Fibroblast of skin of left biceps (primary cell): ENCODE results near the gene PRMT5.

Source experiments
- DNase-seq, 2 experiments: peaks; one replicate each; pipeline ENCODE4 v3.0.0-alpha.2; 2013; ENCODE audit warnings: low read depth in 2 of 2

Gene PRMT5

DNA sequence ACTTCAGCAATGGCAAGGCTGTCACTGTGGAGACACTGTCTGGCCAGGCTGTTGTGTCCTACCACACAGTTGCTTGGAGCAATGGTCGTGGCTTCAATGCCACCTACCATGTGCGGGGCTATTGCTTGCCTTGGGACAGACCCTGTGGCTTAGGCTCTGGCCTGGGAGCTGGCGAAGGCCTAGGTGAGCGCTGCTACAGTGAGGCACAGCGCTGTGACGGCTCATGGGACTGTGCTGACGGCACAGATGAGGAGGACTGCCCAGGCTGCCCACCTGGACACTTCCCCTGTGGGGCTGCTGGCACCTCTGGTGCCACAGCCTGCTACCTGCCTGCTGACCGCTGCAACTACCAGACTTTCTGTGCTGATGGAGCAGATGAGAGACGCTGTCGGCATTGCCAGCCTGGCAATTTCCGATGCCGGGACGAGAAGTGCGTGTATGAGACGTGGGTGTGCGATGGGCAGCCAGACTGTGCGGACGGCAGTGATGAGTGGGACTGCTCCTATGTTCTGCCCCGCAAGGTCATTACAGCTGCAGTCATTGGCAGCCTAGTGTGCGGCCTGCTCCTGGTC is 53.3 kb downstream of the PRMT5 start:
- DNase-seq: no peak

DNA sequence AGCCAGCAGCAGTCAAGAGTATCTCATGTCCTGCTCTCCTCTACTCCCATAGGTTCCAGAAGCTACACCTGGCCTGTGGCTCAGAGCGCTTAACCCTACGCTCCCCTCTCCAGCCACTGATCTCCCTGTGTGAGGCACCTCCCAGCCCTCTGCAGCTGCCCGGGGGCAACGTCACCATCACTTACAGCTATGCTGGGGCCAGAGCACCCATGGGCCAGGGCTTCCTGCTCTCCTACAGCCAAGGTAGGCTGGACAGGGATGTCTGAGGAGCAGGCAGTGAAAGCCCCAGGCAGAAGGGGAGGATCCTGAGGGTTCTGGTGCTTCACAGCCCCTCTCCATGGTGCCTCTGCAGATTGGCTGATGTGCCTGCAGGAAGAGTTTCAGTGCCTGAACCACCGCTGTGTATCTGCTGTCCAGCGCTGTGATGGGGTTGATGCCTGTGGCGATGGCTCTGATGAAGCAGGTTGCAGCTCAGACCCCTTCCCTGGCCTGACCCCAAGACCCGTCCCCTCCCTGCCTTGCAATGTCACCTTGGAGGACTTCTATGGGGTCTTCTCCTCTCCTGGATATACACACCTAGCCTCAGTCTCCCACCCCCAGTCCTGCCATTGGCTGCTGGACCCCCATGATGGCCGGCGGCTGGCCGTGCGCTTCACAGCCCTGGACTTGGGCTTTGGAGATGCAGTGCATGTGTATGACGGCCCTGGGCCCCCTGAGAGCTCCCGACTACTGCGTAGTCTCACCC is 54.0 kb downstream of the PRMT5 start:
- no peak for DNase-seq

DNA sequence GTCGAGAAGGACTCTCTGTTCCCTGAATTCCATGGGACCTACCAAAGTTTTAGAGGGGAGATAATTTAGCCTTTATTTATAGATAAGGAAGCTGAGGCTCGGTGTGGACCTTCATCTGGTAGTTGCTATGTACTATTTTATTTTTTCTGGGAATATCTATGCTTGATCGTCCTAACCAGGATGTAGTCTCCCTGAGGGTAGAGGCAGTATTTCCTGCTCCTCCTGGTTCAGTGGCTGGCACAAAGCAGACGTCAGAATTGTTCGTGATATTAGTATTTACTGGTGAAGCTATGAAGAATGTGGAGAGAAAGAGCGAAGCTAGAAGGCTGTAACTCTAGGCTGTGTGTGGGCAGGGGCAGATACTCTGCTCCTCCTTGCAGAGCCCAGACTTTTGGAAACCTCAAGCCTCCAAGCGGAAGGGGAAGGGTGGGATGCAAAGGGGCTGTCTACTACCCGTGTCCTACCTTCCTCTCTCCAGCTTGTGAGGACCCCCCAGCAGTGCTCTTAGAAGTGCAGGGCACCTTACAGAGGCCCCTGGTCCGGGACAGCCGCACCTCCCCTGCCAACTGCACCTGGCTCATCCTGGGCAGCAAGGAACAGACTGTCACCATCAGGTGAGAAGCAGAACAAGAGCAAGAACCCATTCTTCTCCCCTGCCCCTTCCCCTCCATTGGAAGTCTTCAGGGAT is 56.2 kb downstream of the PRMT5 start:
- no peak for DNase-seq

DNA sequence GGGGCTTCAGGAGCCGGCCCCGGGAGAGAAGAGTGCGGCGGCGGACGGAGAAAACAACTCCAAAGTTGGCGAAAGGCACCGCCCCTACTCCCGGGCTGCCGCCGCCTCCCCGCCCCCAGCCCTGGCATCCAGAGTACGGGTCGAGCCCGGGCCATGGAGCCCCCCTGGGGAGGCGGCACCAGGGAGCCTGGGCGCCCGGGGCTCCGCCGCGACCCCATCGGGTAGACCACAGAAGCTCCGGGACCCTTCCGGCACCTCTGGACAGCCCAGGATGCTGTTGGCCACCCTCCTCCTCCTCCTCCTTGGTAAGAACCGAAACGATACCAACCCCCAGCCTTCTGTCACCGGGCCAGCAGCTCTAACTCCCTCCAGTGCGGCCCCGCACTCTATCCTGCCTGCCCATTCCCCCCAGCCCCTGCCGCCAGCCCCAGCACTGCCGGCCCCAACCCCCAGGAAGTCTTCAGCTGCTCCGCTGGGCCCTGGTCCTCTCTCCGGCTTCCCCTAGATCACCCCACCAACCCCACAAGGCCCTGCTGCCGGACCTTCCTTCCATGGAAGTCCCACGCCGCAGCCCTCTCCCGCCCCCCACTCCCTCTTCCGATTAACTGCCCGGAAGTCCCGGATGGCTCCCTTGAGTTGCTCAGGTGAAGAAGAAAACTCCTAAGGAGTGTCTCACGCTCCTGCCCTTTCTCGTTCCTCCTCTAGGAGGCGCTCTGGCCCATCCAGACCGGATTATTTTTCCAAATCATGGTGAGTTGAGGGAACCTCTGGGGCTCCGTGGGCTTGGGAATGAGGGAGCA is 56.9 kb downstream of the PRMT5 start:
- DNase-seq: peak in 1 of 2 experiments; percentile 57

DNA sequence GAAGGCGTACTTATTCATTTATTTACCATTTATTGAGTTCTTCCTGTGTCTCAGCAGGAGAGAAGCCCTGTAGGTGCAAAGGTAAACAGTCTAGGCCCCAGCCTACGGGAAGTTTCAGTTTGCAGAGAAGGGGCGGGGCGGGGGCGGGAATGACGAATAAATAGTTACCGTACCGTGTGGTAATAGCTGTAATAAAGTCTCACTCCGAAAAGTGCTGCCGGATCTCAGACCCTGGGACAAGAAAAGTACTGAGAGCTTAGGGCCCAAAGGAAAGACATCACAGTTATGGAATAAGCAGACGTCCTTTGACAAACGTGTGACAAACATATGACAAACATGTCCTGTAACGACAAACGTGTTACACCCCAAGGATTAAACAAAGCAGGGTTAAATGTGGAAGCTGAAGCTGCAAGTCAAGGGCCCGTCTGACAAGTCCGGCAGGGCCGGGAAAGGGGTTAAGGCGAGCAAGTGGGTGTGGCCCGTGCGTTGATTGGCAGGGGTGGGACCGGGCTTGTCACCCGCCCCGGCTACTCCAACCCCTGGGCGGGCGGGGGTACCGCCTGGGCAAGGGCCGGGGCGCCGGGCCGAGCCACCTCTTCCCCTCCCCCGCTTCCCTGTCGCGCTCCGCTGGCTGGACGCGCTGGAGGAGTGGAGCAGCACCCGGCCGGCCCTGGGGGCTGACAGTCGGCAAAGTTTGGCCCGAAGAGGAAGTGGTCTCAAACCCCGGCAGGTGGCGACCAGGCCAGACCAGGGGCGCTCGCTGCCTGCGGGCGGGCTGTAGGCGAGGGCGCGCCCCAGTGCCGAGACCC is 57.7 kb downstream of the PRMT5 start, which contains the start of gene LRP10:
Gene LRP10, plus strand, starts transcription at position 517 of the 809 bp plus-strand sequence. CDS start 564 bp downstream, outside the sequence.
- no peak for DNase-seq

DNA sequence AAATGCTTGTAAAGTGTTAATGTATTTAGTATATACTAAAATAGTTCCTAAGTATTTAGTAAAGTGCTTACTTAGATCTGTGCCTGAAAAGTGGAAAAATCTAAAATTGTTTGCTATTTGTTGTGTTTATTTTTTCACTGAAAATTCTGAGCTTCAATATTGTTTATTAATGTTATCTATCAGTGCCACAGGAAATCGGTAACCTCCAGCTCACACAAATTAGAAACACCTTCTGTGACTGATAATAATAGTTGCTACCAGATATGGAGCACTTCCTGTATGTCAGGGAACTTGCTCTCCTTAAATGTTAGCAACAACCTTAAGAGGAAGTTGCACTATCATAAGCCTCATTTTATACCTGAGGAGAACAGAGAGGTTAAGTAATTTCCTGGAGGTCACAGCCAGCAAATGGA is 58.4 kb downstream of the PRMT5 start:
- DNase-seq: no peak
